HG03066 (cell line): ENCODE data around the gene FADS3.

Experiments used
- ATAC-seq: cut with Tn5 transposase; IDR thresholded peaks from one replicate; pipeline ENCODE4 v1.9.1; 2021; ENCODE audit warnings: low read depth; ENCODE audit not compliant: unreplicated experiment

Gene FADS3, protein sequence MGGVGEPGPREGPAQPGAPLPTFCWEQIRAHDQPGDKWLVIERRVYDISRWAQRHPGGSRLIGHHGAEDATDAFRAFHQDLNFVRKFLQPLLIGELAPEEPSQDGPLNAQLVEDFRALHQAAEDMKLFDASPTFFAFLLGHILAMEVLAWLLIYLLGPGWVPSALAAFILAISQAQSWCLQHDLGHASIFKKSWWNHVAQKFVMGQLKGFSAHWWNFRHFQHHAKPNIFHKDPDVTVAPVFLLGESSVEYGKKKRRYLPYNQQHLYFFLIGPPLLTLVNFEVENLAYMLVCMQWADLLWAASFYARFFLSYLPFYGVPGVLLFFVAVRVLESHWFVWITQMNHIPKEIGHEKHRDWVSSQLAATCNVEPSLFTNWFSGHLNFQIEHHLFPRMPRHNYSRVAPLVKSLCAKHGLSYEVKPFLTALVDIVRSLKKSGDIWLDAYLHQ

DNA sequence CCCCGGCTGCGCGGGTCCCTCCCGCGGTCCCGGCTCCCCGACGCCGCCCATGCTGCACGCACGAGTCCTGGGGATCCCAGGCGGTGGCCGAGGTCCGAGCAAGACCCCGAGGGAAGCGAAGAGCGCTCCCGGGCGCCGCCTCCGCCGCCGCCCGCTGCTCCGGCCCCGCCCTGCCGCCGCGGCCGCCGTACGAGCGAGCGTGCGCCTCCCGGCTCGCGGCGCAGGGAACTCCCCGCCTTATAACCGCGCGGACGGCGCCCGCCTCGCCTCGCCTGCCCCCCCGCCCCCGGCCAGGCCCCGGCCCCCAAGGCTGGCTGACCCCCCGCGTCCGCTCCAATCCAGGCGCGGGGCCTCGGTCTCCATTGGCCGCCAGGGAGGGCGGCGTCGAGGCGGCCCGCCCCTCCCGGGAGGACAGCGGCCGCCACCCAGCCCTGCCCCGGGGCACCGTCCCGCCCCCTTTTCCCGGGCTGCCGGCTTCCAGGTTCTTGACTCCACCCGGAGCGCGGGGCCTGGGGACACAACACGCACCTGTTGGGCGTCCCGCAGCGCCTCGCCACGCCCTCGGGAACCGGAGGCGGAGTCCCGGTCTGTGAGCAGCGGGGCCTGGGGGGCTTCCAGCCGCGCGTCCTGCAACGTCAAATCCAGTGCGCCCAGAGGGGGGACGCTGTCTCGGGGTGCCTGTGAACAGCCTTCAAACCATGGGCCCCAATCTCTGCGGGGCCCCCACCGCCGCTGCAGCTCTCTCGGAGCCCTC lies at the start of gene FADS3:
Gene FADS3, minus strand, starts transcription at position 215 of the 754 bp plus-strand sequence. Its CDS starts 164 bp downstream, at position 51.
- ATAC-seq: peak; percentile 49

DNA sequence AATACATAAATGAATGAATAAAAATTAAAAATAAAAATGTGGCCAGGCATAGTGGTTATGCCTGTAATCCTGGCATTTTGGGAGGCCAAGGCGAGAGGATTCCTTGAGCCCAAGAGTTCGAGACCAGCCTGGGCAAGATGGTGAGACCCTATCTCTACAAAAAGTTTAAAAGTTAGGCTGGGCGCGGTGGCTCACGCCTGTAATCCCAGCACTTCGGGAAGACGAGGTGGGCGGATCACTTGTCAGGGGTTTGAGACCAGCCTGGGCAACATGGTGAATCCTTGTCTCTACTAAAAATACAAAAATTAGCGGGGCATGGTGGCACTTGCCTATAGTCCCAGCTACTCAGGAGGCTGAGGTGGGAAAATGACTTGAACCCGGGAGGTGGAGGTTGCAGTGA lies 49.1 kb upstream of the FADS3 start:
- ATAC-seq: no peak

DNA sequence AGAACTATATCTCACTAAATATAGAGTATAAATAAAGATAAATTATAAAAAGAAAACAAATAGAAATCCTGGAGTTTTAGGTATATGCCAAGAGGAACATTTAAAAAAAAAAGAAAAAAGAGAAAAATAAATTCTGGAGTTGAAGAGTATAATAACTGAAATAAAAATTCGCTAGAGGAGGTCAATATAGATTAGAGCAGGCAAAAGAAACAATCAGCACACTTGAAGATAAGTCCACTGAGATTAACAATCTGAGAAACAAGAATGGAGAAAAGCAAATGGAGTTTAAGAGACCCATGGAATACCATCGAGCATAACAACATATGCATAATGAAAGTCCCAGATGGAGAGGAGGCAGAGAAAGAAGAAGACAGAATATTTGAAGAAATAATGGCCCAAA lies 44.5 kb upstream of the FADS3 start:
- ATAC-seq: no peak

DNA sequence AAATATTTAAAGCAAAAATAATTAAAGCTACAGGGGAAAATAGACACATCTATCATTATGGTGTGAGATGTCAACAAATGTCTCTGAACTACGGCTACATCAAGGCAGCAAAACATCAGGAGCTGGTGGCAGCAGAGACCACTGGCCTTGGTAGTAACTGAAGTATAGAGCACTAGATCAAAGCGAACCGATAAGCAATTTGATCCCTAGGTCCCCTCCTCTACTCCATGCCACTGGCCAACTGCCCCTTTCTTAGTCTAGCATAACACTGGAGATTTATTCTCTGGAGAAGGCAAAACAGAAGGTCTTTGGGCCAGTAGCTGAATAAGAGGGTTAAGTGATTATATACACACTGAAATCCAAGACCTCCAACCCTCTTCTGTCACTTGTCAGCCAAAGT lies 39.6 kb upstream of the FADS3 start:
- ATAC-seq: no peak

DNA sequence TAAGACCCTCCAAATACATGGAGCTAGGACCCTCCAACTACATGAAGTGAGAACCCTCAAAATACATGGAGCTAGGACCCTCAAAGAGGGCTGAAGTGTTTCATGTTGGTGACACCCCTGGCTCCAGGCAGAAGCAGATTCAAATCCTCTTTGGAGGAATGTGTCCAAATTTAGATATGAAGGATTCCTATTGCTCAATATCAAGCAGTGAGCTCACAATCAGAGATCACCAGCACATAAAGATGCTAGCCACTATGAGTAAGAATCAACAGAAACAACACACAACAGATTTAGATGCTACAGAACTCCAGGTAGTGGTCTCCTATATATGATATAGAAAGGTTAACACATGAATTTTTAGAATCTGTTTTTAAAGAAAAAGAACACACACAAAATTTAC lies 37.3 kb upstream of the FADS3 start:
- no peak for ATAC-seq

DNA sequence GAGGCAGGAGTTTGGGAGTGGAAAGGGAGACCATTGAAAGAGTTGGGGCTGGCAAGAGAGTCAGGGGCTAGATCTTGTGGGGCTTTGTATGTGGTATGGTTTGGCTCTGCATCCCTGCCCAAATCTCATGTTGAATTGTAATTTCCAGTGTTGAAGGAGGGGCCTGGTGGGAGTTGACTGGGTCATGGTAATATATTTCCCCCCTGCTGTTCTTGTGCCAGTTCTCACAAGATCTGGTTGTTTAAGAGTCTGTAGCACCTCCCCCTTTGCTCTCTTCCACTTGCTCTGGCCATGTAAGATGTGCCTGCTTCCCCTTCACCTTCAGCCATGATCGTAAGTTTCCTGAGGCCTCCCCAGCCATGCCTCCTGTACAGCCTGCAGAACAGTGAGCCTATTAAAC lies 36.2 kb upstream of the FADS3 start:
- ATAC-seq: no peak

DNA sequence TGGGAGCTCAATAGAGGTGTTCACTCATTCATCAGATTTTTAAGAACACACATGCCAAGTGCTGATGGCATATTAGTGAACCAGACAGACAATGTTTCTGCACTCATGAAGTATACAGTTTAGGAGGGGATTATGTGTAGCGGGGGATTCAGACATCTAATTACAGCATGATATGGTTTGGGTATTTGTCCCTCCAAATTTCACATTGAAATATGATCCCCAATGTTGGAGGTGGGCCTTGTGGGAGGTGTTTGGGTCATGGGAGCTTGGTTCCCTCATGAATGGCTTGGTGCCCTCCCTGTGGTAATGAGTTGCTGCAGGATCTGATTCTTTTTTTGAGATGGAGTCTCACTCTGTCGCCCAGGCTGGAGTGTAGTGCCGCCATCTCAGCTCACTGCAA lies 34.9 kb upstream of the FADS3 start:
- ATAC-seq: no peak

DNA sequence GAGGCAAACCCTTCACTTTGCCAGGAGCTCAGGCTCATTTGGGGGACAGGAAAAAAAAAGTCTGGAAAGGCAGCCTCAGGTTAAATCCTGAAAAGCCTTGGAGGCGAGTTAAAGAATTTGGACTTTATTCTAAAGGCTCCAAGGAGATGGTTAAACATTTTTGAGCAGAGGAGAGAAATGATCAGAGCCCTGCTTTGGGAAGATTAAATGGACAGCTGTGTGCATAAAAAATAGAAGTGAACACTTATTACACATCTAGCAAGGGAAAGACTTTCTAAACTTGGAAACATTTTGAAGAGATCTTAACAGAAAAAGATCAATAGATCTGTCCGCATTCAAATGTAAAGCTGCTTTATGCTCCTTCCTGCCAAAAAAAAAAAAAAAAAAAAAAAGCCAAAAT lies 34.4 kb upstream of the FADS3 start:
- no peak for ATAC-seq

DNA sequence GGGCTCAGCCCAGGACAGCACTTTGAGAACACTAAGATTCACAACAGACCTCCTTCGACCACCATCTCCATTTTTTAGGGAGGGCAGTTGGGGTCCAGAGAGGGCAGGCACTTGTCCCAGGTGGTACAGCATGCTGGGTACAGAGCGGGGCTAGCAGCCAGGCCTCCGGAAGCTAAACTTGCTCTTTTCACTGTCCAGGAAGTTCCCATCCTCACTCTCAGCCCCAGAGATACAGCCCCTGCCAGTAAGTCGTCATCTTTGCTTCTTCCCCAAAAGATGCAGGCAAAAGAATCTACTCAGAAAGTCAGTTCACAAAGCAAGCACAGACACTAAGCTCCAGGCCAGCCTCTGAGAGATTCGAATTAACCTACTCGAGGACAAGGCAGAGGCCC lies 32.7 kb upstream of the FADS3 start:
- ATAC-seq: no peak

DNA sequence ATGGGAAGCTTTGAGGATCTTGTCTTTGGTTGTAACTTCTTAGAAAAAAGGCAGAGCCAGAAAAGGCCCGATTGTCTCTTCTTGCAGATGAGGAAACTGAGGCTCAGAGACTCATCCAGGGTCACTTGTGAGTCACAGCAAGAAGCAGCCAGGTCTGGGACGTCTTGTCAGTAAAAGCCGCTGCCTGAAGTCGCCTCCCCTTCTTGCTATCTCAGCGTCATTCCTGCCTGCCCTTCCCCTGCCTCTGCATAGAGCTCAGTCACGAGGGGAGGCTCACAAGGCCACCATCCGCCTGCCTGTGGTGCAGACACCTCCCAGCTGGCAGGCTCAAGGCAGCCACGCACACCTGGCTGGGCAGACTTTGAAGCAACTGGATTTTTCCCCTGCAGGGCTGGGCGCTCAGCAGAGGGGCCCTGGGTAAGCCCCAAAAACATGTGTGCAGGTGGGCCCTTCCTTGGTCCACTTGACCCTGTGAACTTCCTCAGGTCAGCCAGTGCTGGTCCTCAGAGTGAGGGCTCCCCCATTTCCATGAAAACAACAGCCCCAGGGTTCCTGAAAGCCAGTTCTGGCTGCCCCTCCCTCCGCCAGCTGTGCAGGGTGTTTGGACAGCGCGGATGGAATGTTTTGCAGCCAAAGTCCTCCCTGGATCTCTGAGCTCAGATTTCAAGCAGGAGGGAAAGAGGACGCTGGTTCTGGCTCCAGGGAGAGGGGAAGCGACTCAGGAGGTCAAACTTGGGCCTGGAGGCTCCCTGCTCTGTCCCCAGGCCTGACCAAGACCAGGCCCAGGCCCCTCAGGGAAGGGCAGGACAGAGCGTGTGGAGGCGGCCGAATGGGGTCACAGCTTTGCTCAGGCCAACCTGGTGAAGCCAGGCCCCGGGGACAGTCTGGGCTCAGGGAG lies 32.1 kb upstream of the FADS3 start:
- ATAC-seq: no peak

DNA sequence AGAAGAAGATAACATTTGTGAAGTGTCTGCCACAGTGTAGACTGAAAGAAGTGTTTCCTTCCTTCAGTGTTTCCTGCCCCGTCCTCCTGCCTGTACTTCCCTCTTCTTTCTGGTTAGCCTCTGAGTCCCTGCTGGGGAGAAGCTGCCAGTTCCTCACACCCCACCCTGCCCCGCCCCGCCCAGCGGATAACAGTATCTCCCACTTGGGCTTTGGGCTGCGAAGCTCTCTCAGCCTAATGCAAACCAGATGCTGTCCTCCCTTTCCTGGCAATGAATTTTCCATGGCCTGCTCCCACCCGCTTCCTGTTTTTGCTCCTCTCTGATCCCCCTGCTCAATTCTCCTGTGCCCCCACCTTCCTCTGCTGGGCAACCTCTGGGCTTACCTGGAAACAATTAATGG lies 31.2 kb upstream of the FADS3 start:
- no peak for ATAC-seq

DNA sequence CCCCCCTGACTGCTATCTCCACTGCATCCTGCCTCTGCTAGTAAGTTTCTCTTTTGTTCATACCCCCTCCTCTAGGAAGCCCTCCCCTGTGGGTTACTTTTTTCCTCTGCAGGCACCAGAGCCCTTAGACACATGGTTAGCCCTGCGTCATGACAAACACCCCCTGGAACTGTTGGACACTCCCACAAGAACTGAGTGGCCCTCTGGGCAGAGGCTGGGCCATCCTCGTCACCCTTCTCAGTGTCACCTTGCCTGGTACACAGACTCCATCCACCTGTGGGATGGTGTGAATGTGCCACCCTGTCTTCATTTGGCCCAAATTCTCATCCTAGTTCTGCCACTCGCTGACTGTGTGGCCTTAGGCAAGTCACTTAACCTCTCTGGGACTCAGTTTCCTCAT lies 30.1 kb upstream of the FADS3 start:
- no peak for ATAC-seq

DNA sequence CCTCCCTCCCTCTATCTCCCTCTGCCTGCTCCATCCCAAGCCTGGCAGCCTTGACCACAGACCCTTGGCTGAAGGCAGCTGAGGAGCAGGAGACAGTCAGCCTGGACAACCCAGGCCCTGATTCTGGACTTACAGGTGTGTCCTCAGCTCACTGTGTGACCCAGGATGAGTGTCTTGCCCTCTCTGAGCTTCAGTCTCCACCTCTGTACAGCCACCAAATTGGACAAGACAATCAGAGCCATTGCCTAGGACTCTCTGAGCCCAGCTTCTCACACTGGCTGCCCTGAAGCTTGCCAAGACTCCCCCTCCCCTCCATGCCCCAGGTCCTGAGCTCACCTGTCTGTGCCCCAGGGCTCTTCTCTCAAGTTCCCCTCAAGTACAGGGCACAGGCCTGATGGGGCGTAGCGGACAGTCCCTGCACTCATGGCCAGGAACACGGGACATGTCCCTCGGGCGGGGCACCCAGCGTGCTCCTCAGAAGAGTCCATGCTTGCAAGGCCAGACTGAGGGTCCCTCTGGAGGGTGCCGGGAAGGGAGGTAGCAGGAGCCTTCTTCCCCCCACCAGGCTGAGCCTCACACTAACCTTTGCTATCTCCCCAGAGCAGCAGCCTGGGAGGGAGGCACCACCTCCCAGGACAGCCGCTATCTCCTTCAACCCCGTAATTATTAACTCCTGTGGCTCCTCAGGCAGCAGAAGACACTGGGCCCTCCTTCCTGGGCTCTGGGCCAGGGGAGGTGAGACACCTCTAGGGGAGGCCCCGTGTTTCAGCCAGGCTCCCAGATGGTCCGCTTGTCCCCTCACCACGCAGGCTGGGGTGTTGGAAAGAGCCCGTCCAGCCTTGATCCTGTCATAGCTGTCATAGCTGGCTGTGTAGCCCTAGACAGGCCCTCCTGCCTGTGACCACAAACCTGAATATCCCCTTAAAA lies 28.6 kb upstream of the FADS3 start:
- no peak for ATAC-seq

DNA sequence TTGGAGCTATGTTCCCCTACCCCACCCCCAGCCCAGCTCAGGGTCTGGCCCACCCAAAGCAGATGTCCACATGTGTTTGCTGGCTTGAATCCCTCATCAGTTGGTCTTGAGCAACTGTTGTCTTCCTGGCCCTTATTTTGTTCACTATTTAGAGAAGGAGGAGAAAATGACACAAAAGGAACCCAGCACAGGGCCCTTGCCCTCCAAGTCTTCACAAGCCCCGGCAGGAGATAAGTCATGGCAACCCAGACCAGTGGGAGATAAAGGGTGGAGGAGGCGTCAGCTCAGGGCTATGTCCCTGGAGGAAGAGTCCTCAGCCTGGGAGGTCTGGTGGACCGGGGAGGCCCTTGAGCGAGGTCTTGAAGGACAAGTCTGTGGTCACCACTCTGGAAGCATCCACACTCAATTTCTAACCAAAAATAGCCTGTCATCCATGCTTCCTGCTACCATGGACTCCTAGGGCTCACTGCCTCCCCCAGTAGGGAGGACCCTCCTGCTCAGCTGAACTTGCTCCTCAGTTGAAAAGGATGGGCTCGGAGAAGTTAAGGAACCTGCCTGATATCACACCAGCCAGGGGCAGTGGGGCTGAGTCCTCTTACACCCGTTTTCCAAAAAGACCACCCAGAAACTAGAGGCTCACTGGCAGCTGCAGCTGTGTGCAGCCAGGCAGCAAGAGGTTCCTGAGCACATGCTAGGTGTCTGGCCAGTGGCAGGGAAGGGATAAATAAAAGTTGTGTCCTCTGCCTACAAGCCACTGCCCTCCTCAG lies 27.8 kb upstream of the FADS3 start:
- no peak for ATAC-seq

DNA sequence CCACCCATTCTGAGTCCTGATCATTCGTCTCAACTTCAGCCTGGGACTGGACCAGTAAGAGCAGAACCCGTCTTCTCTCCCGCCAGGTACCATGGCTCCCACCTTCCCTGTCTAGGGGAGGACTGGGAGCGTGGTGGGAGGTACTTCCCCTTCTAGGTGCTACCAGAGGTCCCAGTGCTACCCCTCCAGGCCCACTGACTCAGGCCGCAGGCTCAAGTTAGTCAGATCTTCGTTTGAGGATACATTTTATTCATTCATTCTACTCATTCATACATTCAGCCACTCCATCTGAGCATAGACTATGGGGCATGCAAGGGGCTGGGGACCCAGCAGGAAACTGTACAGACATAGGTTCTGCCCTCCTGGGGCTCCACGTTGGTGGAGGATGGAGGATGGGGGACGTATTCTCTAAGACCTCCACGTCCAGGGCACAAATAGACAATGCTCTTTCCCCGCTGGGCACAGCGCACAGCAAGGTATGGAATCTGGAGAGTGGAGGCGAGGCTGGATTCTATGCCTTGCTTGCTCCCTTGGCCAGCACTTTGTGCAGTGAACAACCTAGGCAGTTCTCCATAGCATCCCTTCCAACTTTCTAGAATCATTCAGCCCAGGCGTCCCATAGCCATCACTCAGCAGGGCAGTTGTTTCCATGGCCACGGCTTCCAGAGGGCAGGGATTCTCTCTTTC lies 27.0 kb upstream of the FADS3 start:
- ATAC-seq: no peak

DNA sequence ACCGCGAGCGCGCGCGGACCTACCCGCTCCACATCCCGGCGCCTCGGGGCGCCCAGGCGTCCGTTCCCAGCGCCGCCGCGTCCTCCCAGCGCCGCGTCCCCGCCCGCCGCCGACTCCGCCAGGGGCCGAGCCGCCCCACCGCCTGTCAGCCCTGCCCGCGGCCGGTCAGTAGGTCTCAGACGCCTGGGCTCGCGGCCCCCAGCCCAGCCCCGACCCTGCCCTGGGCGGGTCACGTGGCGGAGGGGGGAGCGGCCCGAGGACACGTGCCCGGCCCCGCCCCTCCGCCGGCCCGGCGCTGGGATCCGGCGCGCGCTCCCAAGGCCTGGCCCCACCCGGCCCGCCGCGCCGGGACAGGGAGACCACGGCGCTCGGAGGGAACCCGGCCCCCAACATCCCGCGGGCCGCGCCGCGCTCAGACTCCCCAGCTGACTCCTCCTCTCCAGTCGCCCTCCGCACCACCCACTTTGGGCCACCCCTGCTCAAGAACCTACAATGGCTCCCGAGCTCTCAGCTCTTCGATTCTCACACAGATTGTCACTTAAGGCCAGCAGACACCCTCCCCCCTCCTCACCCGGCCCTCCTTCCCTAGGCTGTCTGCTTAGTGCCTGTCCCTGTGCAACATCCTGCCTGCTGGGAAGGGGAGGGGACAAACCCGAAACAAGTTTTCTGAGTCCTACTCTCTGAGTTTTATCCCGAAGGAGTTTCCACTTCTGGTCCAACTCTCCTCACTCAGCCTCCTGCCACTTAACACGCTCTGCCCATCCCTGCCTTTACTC lies 26.2 kb upstream of the FADS3 start, which contains the start of gene RAB3IL1:
Gene RAB3IL1, minus strand, starts transcription at position 233 of the 776 bp plus-strand sequence. Its CDS starts 199 bp downstream, at position 34.
- ATAC-seq: no peak

DNA sequence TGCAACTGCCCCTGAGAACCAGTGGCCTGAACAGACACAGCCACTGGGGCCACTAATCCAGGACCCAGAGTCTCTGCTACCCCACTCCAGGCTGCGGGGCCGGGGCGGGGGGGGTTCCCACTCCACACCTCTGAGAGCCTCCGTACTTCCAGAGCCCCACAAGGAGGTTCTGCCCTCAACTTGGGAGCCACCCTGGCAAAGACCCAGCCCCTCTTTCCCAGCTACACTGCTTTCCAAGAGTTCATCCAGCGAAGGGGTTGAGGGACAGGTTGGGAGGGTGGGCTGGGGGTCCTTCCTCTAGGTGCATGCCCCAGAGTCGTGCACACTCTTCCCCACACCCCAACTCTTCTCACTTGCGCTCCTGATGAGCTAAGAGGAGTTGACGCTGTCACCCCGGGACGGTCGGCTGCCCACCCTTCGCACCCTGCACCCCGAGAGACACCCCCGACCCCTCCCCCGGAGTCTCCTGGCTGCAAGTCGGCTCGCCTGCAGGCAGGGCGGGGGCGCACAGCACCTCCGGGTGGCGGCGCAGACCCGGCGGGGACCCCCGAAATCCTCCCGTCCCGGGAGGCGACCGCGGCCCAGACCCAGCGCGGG lies 25.5 kb upstream of the FADS3 start:
- no peak for ATAC-seq
